ENCODE results near the gene NFATC2IP. TPM values are rescaled to one million over a fixed set of nuclear protein-coding genes. Genes with fewer than 3 reads are reported as not detected.

NFATC2IP gene
- total and polyA plus RNA-seq, 2 of the 13 experiments (the other 11 are each of a cell fraction or from before 2014, with no cell fraction given): 32.1 to 48.5 TPM

GRCh38 chr16:28986492-28986891, 35.8 kb downstream of the NFATC2IP start (continued):
- TF ChIP-seq STAT6 (CRISPR knock-in tag; IDR thresholded peaks at IDR 0.05; ENCODE audit: borderline replicate concordance) (no peak), ZFP1 (CRISPR knock-in tag; IDR thresholded peaks at IDR 0.05) (no peak), JARID2 (CRISPR knock-in tag; IDR thresholded peaks at IDR 0.05; ENCODE audit: insufficient replicate concordance) (no peak), ZKSCAN5 (CRISPR knock-in tag; IDR thresholded peaks at IDR 0.05) (no peak), SP4 (CRISPR knock-in tag; IDR thresholded peaks at IDR 0.05) (no peak), RNF219 (CRISPR knock-in tag; IDR thresholded peaks at IDR 0.05) (no peak), ATF6 (CRISPR knock-in tag; conservative IDR thresholded peaks at IDR 0.05) (no peak), TCF12 (IDR thresholded peaks at IDR 0.05) (no peak), TCF12 (CRISPR knock-in tag; IDR thresholded peaks at IDR 0.05) (no peak)

Data from HepG2 (cell line).